GM21786 (cell line): ENCODE data around the gene CHN2.

Source experiments
- ATAC-seq: cut with Tn5 transposase; IDR thresholded peaks from one replicate; pipeline ENCODE4 v1.9.1; 2021; ENCODE audit not compliant: unreplicated experiment

The CHN2 gene

GRCh38 chr7:29359482-29360093 is 165.0 kb downstream of the CHN2 start:
- no peak for ATAC-seq

GRCh38 chr7:29360633-29361625 is 166.4 kb downstream of the CHN2 start:
- no peak for ATAC-seq

GRCh38 chr7:29362380-29362779 is 167.8 kb downstream of the CHN2 start:
- ATAC-seq, result no peak

GRCh38 chr7:29363636-29364425 is 169.3 kb downstream of the CHN2 start:
- ATAC-seq, result no peak

GRCh38 chr7:29364661-29365060 is 170.1 kb downstream of the CHN2 start:
- no peak for ATAC-seq

- ATAC-seq, result no peak
These were observed 170.8 kb downstream of the CHN2 start for GRCh38 chr7:29365423-29365822.

- no peak for ATAC-seq
These were observed 173.2 kb downstream of the CHN2 start for GRCh38 chr7:29367784-29368183.

GRCh38 chr7:29369909-29370488 is 175.4 kb downstream of the CHN2 start:
- no peak for ATAC-seq

- no peak for ATAC-seq
These were observed 176.1 kb downstream of the CHN2 start for GRCh38 chr7:29370531-29371314.

GRCh38 chr7:29371472-29371871 is 176.9 kb downstream of the CHN2 start:
- ATAC-seq, result no peak

- ATAC-seq, result no peak
These were observed 177.9 kb downstream of the CHN2 start for GRCh38 chr7:29372351-29373090.

- ATAC-seq, result no peak
These were observed 181.3 kb downstream of the CHN2 start for GRCh38 chr7:29375641-29376562.

GRCh38 chr7:29377718-29378117 is 183.1 kb downstream of the CHN2 start:
- ATAC-seq, result no peak

GRCh38 chr7:29379551-29379950 is 185.0 kb downstream of the CHN2 start:
- ATAC-seq, result no peak

GRCh38 chr7:29381206-29382094 is 186.9 kb downstream of the CHN2 start:
- no peak for ATAC-seq

GRCh38 chr7:29384277-29384676 is 189.7 kb downstream of the CHN2 start:
- no peak for ATAC-seq

GRCh38 chr7:29385214-29385814 is 190.7 kb downstream of the CHN2 start:
- ATAC-seq, result no peak
